Stomach (tissue), 9 donors: ENCODE measurements around the gene RFC5. TPM values are rescaled to one million over a fixed set of nuclear protein-coding genes. Genes with fewer than 3 reads are reported as not detected.
"Not testable (repeated sequence)": the region's sequence is repeated elsewhere in the genome, so short reads cannot be mapped to it uniquely, and the experiment has no call there.

ENCODE experiments used
- DNase-seq, 2 donors: peaks; one replicate each; pipeline versions ENCODE4 v3.0.0 to v3.0.0-alpha.2; 2013 to 2019
- H3K27ac ChIP-seq, 5 donors: fragments of 200-600 bp in 4 of 5; sonication (generic) in 4 of 5; one replicate each; pipeline ENCODE4 v1.5.1; 2013 to 2019; ENCODE audit warnings: mild to moderate bottlenecking in 1 of 5, moderate library complexity in 1 of 5
- H3K27me3 ChIP-seq, 3 donors: fragments of 200-600 bp; sonication (generic); one replicate each; pipeline ENCODE4 v1.5.1; 2017 to 2019; ENCODE audit warnings: mixed run types in 1 of 3
- H3K36me3 ChIP-seq, 4 donors: fragments of 200-600 bp; sonication (generic); 1 replicate in 3 of 4; 2 replicates in 1 of 4; pipeline ENCODE4 v1.5.1; 2016 to 2019
- H3K4me1 ChIP-seq, 4 donors: fragments of 200-600 bp; sonication (generic); one replicate each; pipeline ENCODE4 v1.5.1; 2016 to 2019
- H3K4me3 ChIP-seq, 4 donors: fragments of 200-600 bp; sonication (generic) in 3 of 4; one replicate each; pipeline ENCODE4 v1.5.1; 2016 to 2019; ENCODE audit warnings: mild to moderate bottlenecking in 1 of 4
- H3K9me3 ChIP-seq, 4 donors: fragments of 200-600 bp; sonication (generic); one replicate each; pipeline ENCODE4 v1.5.1; 2016 to 2019
- EP300 ChIP-seq: sonication (generic); formaldehyde crosslinking; IDR thresholded peaks from one replicate; pipeline ENCODE4 v1.6.1; 2017; ENCODE audit warnings: antibody characterized with exemption
- POLR2A ChIP-seq, 4 donors: fragments of 450-650 bp; IDR thresholded peaks; one replicate each; pipeline ENCODE4 v1.6.1; 2016; ENCODE audit warnings: antibody characterized with exemption in 4 of 4, control low read depth in 2 of 4, mild to moderate bottlenecking in 1 of 4, moderate library complexity in 1 of 4
- POLR2AphosphoS5 ChIP-seq, 3 donors: sonication (generic); formaldehyde crosslinking; IDR thresholded peaks; one replicate each; pipeline ENCODE4 v1.6.1; 2016; ENCODE audit warnings: antibody characterized with exemption in 3 of 3
- WGBS, 5 donors: extraction: QIAGEN DNeasy Blood & Tissue Kit in 3 of 5; methylation state at CpG; one replicate each; pipeline versions ENCODE4 v1.1.5 to v1.1.7; 2013 to 2018; 5-methylcytosine and 5-hydroxymethylcytosine counted together
- intact Hi-C: fragments of 100-400 bp; cut with DNase I; formaldehyde crosslinking; loops from one replicate; pipeline ENCODE4 v1.15.1; 2023; ENCODE audit warnings: low total_unique reads
- polyA plus RNA-seq, 3 donors: library from polyadenylated mRNA; stranded (reverse); fragments of 200-250 nt; gene quantifications; one replicate each; pipeline ENCODE4 v1.2.3, GENCODE V29; 2013
- total RNA-seq, 5 donors: library from RNA; depleted of rRNA; stranded (reverse); fragments of >200 nt; gene quantifications; one replicate each; pipeline versions ENCODE4 v1.1.0 to v1.2.3, GENCODE V29; 2014 to 2016
- TF ChIP-seq, protein P1 (sequence below), 7 experiments: fragments of 450-650 bp in 4 of 7; fragments of 200-600 bp in 3 of 7; sonication (generic) in 3 of 7; IDR thresholded peaks; one replicate each; pipeline ENCODE4 v1.5.1; 2016 to 2019; ENCODE audit warnings: antibody characterized with exemption in 7 of 7, control low read depth in 2 of 7, mild to moderate bottlenecking in 1 of 7
- donor health status: healthy with polysubstance abuse.
- donor health status: Bipolar disorder and iron deficiency.
- donor health status: healthy.

The RFC5 gene
- total and polyA plus RNA-seq, 8 donors = 1.3 to 238 (median 10.7) TPM; not detected in 1

DNA sequence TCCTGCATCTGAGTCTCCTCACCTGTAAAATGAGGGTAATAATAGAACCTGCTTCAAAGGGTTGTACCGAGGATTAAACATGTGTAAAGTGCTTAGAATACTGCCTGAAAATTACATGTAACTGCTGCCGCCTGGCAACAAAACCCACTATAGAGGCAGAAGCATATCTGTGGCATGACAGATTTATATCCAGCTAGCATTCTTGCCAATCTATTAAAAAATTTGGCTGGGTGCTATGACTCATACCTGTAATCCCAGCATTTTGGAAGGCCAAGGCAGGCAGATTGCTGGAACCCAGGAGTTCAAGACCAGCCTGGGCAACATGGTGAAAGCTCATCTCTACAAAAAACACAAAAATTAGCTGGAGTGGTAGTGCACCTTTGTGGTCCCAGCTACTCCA, 31.3 kb upstream of the RFC5 start:
- intact Hi-C loops = no loop called here
- Histone ChIP-seq H3K4me3 (no peak overlapping the region), H3K27ac (no peak overlapping the region), H3K36me3 (no peaks in the 10 kb centered on the region), H3K9me3 (no peaks in the 10 kb centered on the region), H3K27me3 (peaks cover 0 to 15% (median 0%) of the 10 kb centered on the region in 3 donors), H3K4me1 (no peaks in the 10 kb centered on the region)
- no peak for TF ChIP-seq EP300
- TF ChIP-seq POLR2A (IDR thresholded peaks at IDR 0.05) = no peak
- no peak for DNase-seq
- whole genome bisulfite sequencing, 5 donors = 75 to 87% (median 81%) methylated on average over 2 of the region's 2 CpGs

DNA sequence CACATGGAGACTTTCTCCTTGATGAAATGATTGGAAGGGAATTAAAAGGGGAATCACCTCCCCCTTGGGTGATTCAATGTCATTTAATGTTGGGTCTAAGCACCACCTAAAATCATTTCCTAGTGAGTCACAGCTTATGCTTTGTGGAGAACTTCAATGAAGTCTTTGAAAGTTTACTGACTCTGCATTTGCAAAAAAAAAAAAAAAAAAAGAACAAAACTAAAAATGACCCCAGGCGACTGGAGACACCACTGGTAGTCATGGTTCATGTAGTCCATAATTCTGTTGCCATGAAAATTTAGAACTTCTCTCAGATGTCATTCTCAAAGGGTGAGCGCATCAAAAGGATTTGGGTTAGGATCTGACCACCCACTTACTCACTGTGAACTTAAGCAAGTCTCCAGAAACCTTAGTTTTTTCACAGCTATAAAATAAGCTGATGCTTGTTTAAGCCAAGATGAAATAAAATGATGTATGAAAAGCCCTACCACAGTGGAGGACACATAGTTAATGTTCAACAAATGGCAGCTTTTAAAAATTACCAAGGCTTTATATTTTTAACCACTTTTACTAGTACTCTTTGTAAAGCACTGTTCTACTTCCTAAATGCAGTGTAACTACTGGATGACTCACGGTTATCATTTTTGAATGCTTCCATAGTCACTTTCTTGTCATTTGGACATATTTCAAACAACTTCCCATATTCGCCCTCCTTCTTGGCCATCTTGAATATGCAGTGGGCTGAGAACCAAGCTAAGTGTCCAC, 29.6 kb upstream of the RFC5 start:
- Histone ChIP-seq H3K27me3 (peaks cover 0 to 15% (median 0%) of the 10 kb centered on the region in 3 donors), H3K27ac (no peak overlapping the region), H3K4me3 (no peak overlapping the region), H3K4me1 (no peaks in the 10 kb centered on the region), H3K36me3 (no peaks in the 10 kb centered on the region), H3K9me3 (no peaks in the 10 kb centered on the region)
- WGBS, 5 donors = 77 to 82% (median 79%) methylated on average over 4 of the region's 4 CpGs
- intact Hi-C loops = no loop called here
- no peak for DNase-seq
- TF ChIP-seq, protein P1, sequence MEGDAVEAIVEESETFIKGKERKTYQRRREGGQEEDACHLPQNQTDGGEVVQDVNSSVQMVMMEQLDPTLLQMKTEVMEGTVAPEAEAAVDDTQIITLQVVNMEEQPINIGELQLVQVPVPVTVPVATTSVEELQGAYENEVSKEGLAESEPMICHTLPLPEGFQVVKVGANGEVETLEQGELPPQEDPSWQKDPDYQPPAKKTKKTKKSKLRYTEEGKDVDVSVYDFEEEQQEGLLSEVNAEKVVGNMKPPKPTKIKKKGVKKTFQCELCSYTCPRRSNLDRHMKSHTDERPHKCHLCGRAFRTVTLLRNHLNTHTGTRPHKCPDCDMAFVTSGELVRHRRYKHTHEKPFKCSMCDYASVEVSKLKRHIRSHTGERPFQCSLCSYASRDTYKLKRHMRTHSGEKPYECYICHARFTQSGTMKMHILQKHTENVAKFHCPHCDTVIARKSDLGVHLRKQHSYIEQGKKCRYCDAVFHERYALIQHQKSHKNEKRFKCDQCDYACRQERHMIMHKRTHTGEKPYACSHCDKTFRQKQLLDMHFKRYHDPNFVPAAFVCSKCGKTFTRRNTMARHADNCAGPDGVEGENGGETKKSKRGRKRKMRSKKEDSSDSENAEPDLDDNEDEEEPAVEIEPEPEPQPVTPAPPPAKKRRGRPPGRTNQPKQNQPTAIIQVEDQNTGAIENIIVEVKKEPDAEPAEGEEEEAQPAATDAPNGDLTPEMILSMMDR (IDR thresholded peaks at IDR 0.05) = no peak
- no peak for TF ChIP-seq POLR2A (IDR thresholded peaks at IDR 0.05)
- TF ChIP-seq EP300 = no peak
- no peak for TF ChIP-seq POLR2AphosphoS5 (IDR thresholded peaks at IDR 0.05)

DNA sequence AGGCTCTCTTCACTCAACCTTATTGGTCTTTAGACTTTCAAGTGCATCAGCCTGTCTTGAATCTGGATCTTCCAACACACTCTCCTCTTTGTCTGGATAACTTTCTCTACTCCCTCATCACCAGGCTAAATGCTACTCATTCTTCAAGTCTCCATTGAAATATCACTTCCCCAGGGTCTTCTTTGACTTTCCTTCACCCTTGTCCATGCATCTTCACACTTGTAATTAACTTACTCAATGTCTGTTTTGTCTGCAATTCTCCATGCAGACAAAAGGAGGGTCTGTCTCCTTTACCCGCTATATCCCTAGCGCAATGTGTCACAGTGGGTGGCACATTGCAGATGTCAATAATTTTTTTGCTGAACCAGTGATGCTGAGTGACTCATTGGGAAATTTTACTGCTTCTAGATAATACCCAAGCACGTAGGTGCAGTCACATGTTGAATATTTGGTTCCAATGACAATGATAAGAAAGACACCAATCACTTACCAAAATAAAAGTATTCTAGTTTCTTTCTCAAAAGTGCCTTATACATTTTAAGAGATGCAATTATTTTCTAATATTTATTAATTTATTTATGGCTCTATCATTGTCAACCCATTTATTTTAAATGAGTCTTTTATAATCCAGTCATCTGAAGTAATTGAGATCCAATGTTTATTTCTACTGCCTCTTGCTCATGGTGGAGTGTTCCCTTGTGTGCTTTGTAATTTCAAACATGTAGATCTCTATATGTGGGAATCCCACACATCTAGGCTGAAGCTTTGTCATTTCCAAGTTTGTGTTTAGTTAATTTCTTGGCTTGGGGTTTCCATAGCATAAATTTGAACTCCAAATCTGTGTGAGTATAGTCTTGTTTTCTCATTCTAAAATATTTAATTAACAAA, 21.7 kb upstream of the RFC5 start:
- intact Hi-C loops = no loop called here
- Histone ChIP-seq H3K27me3 (no peaks in the 10 kb centered on the region), H3K4me3 (no peak overlapping the region), H3K36me3 (no peaks in the 10 kb centered on the region), H3K27ac (no peak overlapping the region), H3K4me1 (no peaks in the 10 kb centered on the region), H3K9me3 (peaks cover 0 to 13% (median 8%) of the 10 kb centered on the region in 4 donors)
- TF ChIP-seq POLR2AphosphoS5 (IDR thresholded peaks at IDR 0.05) = no peak
- TF ChIP-seq, protein P1 (IDR thresholded peaks at IDR 0.05) = no peak
- no peak for TF ChIP-seq EP300
- TF ChIP-seq POLR2A (IDR thresholded peaks at IDR 0.05) = no peak
- DNase-seq = no peak
- 61 to 77% (median 66%) methylated on average over 3 of the region's 3 CpGs for WGBS, 5 donors

DNA sequence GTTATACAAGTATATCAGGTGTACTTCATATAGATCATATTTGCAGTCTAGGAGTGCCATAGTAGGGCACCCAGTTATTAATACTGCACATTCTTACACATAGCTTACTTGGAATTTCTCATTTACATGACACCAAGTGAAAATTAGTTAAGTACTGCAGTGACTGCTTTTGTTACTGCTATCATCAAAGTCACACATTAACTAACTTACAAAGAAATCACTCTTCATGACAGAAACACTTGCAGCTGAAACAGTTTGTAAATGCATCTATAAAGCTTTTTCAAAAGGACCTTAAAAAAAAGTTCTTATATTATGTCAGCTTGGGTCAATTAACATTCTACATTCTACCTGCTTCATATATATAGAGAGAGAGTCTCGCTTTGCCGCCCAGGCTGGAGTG, 17.8 kb upstream of the RFC5 start:
- Histone ChIP-seq H3K9me3 (peaks cover 0 to 13% (median 8%) of the 10 kb centered on the region in 4 donors), H3K27me3 (no peaks in the 10 kb centered on the region), H3K36me3 (no peaks in the 10 kb centered on the region), H3K4me3 (no peak overlapping the region), H3K4me1 (no peaks in the 10 kb centered on the region), H3K27ac (no peak overlapping the region)
- 50 to 88% (median 70%) methylated on average over 2 of the region's 2 CpGs for WGBS, 5 donors
- intact Hi-C loops = no loop called here
- DNase-seq = no peak
- TF ChIP-seq POLR2AphosphoS5 (IDR thresholded peaks at IDR 0.05) (no peak), EP300 (no peak), POLR2A (IDR thresholded peaks at IDR 0.05) (no peak)
- TF ChIP-seq, protein P1 (IDR thresholded peaks at IDR 0.05) = no peak

DNA sequence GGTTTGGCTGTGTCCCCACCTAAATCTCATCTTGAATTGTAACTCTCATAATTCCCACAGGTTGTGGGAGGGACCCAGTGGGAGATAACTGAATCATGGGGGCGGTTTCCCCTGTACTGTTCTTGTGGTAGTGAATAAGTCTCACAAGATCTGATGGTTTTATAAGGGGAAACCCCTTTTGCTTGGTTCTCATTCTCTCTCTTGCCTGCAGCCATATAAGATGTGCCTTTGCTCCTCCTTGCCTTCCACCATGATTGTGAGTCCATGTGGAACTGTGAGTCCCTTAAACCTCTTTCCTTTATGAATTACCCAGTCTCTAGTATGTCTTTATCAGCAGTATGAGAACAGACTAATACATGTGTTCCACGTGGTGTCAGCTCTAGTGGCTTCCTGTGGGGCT, 16.7 kb upstream of the RFC5 start:
- H3K9me3 ChIP-seq, intact Hi-C loops, H3K4me1 ChIP-seq, H3K27ac ChIP-seq, DNase-seq, H3K4me3 ChIP-seq, H3K27me3 ChIP-seq, H3K36me3 ChIP-seq: not testable (repeated sequence)
- 60 to 79% (median 72%) methylated on average over 2 of the region's 2 CpGs for WGBS, 5 donors
